ENCODE measurements around the gene BOLL.
"Not testable (repeated sequence)": the region's sequence is repeated elsewhere in the genome, so short reads cannot be mapped to it uniquely, and the experiment has no call there.

Gene BOLL

GRCh38 chr2:197784956-197785941, at the start of gene BOLL:
TSS of gene BOLL (minus strand) at chr2:197785319. CDS start at chr2:197781850, 3,469 bp downstream.
- DNase-seq (ENCODE audit: low spot score) = no peak

- not testable (repeated sequence) for DNase-seq (ENCODE audit: low spot score)
These were observed 49.7 kb upstream of the BOLL start for GRCh38 chr2:197834771-197835170.

- DNase-seq (ENCODE audit: low spot score) = no peak
These were observed 43.5 kb upstream of the BOLL start for GRCh38 chr2:197828464-197829135.

GRCh38 chr2:197827618-197828017, 42.5 kb upstream of the BOLL start:
- DNase-seq (ENCODE audit: low spot score) = no peak

- no peak for DNase-seq (ENCODE audit: low spot score)
These were observed 37.2 kb upstream of the BOLL start for GRCh38 chr2:197822333-197822732.

GRCh38 chr2:197821550-197822289, 36.6 kb upstream of the BOLL start:
- no peak for DNase-seq (ENCODE audit: low spot score)

- DNase-seq (ENCODE audit: low spot score) = no peak
These were observed 29.4 kb upstream of the BOLL start for GRCh38 chr2:197814526-197814925.

GRCh38 chr2:197813093-197813787, 28.1 kb upstream of the BOLL start:
- peak; percentile 15 for DNase-seq (ENCODE audit: low spot score)

- no peak for DNase-seq (ENCODE audit: low spot score)
These were observed 25.4 kb upstream of the BOLL start for GRCh38 chr2:197810491-197810890.

GRCh38 chr2:197810016-197810415, 24.9 kb upstream of the BOLL start:
- no peak for DNase-seq (ENCODE audit: low spot score)

GRCh38 chr2:197809064-197809463, 23.9 kb upstream of the BOLL start:
- DNase-seq (ENCODE audit: low spot score) = no peak

- no peak for DNase-seq (ENCODE audit: low spot score)
These were observed 20.9 kb upstream of the BOLL start for GRCh38 chr2:197805715-197806633.

GRCh38 chr2:197804758-197805714, 19.9 kb upstream of the BOLL start:
- DNase-seq (ENCODE audit: low spot score) = peak; percentile 14

GRCh38 chr2:197804049-197804757, 19.1 kb upstream of the BOLL start, which contains the start of gene PLCL1:
TSS of gene PLCL1 (plus strand) at chr2:197804593.
- peak; percentile 90 for DNase-seq (ENCODE audit: low spot score)

GRCh38 chr2:197803033-197803444, 17.9 kb upstream of the BOLL start:
- DNase-seq (ENCODE audit: low spot score) = peak; percentile 30

GRCh38 chr2:197801033-197801432, 15.9 kb upstream of the BOLL start:
- no peak for DNase-seq (ENCODE audit: low spot score)

- no peak for DNase-seq (ENCODE audit: low spot score)
These were observed 15.0 kb upstream of the BOLL start for GRCh38 chr2:197800091-197800490.

GRCh38 chr2:197799068-197799467, 13.9 kb upstream of the BOLL start:
- no peak for DNase-seq (ENCODE audit: low spot score)

GRCh38 chr2:197798187-197798586, 13.1 kb upstream of the BOLL start:
- DNase-seq (ENCODE audit: low spot score) = no peak
